Glomerular endothelial cell (primary cell): ENCODE data around the gene B4GALT6. TPM values are rescaled to one million over a fixed set of nuclear protein-coding genes. Genes with fewer than 3 reads are reported as not detected.
"Not testable (repeated sequence)": the region's sequence is repeated elsewhere in the genome, so short reads cannot be mapped to it uniquely, and the experiment has no call there.

Source experiments
- DNase-seq: peaks from one replicate; pipeline ENCODE4 v3.0.0-alpha.2; 2011; ENCODE audit warnings: low read depth, low spot score; ENCODE audit errors: extremely low read depth
- total RNA-seq: library from RNA; depleted of rRNA; stranded (reverse); fragments of >200 nt; gene quantifications from 2 replicates; pipeline ENCODE4 v1.2.3, GENCODE V29; 2015

The B4GALT6 gene, protein sequence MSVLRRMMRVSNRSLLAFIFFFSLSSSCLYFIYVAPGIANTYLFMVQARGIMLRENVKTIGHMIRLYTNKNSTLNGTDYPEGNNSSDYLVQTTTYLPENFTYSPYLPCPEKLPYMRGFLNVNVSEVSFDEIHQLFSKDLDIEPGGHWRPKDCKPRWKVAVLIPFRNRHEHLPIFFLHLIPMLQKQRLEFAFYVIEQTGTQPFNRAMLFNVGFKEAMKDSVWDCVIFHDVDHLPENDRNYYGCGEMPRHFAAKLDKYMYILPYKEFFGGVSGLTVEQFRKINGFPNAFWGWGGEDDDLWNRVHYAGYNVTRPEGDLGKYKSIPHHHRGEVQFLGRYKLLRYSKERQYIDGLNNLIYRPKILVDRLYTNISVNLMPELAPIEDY
- 10.2 and 11.8 TPM in 2 replicates for total RNA-seq

DNA sequence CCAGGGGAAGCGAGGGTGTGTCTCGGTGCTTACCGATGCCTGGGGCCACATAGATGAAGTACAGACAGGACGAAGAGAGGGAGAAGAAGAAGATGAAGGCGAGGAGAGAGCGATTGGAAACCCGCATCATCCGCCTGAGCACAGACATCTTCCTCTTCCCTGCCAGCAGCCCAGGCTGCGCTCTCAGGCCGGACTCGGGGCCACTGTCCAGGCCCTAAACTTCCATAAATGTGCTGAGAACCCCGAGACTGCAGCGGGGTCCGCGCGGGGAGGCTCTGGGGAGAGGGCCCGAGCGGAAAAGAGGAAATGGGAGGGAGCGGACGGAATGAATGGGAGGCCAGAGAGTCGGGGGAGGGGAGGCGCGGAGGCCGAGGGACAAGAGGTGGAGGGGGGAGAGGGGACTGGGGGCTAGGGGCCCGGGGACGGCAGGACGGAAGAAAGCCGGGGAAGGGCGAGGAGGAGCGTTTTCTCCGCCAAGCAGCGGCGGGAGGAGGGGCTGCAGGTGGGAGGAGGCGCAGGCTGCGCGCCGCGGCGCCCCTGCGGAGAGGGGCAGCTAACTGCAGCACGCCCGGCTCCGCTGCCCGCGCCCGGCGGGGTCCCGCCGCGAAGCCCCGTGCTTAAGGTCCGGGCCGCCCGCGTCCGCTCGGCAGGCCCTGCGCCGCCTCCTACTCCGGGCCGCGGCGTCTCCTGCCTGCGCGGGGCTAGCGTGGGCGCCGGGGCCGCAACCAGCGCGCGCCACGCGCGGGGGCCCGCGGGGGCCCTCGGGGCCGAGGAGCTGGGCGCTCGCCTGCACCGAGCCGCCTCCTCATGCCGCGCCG lies at the start of gene B4GALT6:
TSS of gene B4GALT6 (minus strand) at position 303 of the 818 bp plus-strand sequence. CDS start at position 148, 155 bp downstream.
- DNase-seq = no peak

DNA sequence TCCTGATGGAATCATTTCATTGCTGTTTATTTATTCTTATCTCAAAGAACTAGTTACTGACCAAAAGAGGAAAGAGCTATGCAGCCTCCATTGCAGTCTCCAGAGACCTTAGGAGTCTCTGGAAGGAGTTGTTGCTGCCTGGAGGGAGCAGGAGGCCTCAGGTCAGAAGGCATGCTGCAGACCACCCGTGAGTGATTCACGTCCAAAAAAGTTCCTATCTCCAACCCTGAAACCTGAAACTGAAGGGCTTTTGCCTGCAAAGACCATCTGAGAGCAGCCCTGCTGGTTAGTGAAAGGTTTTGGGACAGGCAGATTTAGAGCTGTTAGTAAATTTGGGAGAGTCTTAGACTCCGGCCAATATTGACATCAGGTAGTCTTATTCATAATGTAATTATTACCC lies 47.2 kb upstream of the B4GALT6 start:
- DNase-seq = no peak

DNA sequence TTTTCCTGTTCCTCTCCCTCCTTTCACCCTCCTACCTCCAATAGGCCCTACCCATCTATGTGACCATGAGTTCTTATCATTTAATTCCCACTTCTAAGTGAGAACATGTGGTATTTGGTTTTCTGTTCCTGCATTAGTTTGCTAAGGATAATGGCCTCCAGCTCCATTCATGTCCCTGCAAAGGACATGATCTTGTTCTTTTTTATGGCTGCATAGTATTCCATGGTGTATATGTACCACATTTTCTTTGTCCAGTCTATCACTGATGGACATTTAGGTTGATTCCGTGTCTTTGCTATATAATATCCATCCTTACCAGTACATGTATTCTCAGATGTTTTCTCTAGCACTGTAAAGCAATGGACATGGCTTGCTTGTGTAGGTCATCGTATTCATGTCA lies 44.8 kb upstream of the B4GALT6 start:
- DNase-seq = not testable (repeated sequence)

DNA sequence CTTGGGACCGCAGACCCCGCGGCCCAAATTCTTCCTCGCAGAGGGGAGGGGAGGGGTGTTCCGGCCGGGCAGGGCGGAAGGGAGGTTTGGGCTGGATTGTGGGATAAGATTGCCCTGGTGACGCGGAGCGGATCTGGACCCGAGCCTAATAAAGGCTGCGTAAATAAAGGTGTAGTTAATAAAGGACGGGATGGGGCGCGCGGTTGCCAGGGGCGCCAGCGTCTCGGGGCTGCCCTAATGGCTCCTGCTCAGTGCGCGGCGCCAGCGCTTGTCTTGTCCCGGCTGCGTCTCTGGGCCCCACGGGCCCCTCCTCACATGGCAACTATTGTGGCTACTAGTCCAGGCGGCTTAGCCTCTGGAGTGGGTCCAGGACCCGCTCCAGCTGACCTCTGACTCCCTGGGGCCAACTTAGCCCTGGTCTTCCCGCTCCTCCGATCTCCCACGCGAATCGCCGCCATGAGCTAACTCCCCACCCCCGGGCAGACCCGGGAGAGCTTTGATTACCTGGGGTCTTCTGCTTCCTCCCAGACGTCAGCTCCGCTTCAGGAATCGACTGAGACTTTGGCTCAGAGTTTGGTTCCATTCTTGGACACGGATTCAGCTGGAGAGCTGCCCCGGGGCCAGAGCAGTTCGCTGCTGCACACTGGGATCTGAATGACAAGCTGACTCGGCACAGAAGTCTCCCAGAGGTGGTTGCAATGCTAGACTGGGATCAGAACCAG lies 39.8 kb upstream of the B4GALT6 start:
- DNase-seq = no peak

DNA sequence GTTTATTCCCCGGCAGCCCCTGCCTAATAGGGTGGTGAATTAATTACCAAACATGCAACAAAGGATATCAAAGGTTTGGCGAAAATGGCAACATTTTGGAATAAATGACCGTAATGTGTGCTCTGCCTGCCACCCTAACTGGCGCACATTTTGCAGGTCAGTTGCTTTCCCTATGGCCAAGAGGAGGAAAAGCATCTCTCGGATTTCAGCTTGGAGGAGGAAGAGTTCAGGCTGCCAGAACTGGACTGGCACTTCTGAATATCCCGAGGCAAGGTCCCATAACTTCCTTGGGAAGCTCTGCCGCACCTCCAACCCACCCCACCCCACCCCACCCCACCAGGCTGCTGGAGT lies 39.2 kb upstream of the B4GALT6 start:
- no peak for DNase-seq

DNA sequence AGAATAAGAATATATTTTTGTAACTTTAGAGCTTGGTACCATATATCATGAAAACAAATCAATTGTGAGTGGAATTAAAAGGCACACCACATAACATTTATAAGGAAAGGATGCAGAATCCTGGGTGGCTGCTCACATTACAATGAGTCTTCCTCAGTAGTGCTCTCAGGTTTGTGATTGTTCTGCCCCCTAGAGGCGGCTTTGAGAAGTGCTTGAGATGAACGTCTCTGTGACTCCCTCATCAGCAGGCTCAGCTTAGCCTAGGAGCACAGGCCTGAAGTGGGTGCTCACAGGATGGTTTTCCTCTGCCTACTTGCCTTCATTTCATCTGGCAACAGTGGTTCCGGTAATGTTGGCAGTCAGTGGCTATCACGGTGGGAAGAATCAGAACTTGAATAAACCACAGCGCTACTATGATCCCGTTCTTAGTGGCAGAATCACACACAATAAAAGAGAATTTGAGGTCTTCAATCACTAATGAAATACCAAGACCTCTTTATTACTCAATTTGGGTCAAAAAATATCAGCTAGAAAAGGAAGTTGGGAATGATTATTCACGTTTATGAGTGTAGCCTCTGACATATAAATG lies 38.1 kb upstream of the B4GALT6 start:
- DNase-seq = peak; percentile 64

DNA sequence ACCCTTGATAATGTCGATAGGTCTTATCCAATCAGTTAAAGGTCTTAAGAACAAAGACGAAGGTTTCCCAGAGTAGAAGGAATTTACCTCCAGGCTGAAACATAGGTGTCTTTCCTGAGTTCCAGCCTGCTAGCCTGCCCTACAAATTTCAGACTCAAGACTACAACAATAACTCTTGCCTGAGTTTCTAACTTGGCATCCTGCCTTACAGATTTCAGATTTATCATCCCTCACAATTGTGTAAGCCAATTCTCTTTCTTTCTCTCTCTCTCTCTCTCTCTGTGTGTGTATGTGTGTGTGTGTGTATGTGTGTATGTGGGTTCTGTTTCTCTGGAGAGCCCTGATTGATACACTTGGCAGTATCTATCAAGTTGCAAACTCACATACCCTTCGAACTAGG lies 37.2 kb upstream of the B4GALT6 start:
- DNase-seq = no peak

DNA sequence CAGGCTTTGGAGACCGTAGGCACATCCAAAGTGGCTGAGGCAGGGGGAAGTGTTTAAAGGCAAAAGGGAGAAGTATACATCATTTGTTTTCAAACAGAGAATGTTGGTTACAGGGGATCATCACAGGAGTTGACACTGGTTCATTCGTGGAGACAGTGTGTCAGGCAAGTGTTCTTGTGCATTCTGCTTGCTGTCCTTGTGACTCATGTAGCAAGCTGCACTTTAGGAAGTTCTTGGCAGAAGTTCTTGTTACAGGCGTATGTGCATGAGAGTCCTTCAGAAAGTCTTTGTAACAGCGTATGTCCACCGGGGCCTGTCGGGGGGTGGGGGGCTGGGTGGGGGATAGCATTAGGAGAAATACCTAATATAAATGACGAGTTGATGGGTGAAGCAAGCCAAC lies 36.5 kb upstream of the B4GALT6 start:
- DNase-seq = no peak

DNA sequence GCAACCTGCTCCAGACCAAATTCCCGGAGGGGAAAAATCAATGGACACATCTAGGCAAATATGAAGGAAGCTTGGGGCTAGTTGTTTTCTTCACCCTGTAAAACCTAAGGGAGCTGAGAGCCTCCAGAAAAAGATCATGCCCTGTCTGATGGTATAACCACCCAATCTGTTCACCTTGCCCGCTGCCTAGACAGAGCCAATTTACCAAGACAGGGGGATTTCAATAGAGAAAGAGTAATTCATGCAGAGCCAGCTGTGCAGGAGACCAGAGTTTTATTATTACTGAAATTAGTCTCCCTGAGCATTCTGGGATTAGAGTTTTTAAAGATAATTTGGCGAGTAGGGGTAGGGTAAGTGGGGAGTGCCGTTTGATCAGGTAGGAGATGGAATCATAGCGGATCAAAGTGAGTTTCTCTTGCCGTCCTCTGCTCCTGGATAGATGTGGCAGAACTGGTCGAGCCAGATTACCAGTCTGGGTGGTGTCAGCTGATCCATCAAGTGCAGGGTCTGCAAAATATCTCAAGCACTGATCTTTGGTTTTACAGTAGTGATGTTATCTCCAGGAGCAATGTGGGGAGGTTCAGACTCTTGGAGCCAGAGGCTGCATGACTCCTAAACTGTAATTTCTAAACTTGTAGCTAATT lies 35.1 kb upstream of the B4GALT6 start:
- DNase-seq = no peak

DNA sequence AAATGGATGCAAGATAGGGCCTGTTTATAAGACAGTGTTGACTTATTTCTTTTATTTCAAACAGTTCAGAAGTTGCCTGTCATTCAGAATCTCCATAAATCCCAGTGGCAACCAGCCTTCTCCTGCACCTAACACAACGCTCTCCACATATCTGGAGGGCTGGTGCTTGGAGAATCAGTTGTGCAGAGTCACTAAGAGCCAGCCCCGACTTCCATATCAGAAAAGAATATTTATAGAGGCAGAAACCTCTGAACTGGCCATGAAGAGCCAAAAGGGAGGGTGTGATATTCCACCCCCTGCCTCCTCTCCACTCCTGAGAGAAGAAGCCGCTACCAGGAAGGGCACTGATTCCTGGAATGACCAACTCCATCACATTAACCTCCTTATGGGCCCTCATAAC lies 34.0 kb upstream of the B4GALT6 start:
- no peak for DNase-seq

DNA sequence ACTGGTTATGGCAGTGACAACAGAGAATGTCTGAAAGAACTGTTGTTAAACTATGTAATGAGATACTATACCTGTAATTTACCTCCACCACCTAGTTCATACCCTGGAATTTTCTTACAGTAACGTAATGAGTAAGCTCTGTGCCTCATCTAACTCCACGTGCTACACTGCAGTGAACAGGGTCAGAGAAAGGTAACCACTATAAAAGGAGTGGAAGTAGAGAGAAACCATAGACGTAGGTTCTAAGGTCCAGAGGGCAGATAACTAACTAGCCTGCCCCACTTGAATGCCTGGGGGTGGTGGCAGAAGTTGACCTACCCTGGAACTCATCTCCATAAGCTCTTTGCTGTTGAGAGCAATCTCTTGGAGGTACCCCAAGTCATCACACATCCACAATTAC lies 32.0 kb upstream of the B4GALT6 start:
- no peak for DNase-seq

DNA sequence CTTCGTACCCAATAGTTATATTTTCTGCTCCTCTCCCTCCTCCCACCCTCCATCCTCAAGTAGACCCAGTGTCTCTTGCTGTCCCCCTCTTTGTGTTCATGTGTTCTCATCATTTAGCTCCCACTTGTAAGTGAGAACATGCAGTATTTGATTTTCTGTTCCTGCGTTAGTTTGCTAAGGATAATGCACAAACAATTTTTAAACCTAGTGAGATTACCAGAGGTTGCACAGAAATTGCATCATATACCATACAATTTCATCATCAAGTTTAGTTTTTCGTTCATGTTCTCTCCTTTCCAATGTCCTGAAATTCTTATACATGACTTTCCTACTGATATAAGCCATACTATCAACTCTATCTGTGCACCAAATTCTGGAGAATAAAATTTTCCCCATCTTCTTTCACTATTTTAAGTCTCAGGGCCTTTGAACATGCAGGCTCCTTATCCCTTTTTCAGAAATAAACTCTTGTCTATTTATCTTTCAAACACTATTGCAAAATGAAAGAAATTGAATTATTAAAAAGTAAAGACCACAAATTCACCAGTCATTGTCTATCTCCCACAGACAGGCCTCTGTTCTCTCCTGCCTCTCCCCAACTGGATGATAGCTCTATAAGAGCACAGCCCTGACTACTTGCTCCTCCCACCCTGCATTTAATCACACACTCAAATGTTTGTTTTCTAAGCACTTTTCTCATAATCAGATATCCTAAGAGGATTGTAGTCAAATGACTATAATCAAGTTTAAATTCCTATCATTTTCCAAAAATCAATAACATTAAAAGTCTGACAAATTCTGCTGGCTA lies 27.2 kb upstream of the B4GALT6 start:
- DNase-seq = no peak

DNA sequence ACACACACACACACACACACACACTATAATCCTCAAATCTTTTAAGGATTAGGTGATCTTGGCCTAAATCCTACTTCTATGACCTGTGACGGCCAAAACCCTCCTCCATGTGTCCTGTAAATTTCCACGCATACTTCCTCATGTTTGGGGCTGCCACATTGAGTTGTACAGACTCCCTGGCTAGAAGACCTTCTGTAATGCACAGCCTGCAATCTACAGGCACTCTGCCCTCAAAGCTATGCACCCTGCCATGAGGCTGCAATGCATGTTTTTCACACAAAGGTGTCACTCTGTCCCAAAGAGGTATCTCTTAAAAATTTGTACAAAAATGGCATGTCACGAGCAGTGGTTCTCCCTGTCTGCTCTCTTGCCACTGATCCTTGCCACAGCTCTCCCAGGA lies 26.4 kb upstream of the B4GALT6 start:
- no peak for DNase-seq

DNA sequence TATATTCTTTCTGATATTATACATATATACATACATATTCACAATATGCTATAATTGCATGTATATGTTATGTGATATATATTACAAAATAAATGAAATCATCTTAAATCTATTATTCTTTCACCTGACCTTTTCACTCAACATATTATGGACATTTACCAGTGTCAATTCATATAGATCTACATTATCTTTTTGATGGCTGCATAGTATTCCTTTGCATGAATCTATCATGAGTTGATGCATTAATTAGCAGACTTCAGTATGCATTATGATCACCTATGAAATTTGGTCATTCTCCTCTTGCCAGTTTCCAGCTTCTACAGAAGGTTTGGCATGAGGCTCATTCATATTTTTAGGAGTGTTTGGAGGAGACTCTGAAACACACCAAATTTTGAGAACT lies 23.4 kb upstream of the B4GALT6 start:
- no peak for DNase-seq

DNA sequence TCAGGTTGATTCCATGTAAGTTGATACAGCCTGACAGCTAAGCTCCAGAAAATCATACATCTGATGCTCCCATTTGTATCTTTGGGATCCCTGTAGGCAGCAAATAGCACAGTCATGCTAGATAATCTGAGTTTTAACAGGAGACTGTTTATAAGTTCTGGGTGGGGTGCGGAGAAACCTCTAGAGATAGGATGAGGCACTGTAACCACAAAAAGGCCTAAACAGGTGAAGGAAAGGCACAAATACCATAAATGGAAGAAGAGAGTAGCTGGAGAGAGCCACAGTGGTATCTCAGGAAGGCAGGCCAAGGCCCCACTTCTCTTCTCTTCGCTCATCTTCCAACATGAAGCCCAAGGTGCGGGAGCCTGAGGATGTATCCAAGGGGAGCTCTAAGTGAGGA lies 18.1 kb upstream of the B4GALT6 start:
- no peak for DNase-seq

DNA sequence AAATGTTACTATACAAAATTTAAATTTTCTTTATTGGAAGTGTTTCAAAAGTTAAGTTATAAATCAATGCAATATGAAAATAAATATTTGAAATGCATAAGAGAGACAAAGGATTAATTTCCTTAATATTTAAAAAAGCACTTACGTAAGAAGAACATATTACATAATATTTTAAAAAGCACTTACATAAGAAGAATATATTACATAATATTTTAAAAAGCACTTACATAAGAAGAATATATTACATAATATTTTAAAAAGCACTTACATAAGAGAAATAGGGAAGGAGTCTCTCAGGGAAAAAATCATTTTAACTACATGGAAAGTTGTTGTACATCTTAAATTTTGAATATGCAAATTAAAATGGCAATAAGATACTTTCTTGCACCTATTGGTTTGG lies 17.4 kb upstream of the B4GALT6 start:
- no peak for DNase-seq

DNA sequence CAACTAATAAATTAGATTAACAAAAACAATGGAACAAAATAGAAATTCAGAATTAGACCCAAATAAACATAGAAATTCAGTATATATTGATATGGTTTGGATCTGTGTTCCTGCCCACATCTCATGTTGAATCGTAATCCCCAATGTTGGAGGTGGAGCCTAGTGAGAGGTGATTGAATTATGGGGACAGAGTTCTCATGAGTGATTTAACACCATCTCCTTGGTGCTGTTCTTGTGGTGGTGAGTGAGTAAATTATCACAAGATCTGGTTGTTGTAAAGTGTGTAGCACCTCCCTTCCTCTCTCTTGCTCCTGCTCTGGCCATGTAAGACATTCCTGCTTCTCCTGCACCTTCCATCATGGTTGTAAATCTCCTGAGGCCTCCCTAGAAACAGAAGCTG lies 16.6 kb upstream of the B4GALT6 start:
- no peak for DNase-seq

DNA sequence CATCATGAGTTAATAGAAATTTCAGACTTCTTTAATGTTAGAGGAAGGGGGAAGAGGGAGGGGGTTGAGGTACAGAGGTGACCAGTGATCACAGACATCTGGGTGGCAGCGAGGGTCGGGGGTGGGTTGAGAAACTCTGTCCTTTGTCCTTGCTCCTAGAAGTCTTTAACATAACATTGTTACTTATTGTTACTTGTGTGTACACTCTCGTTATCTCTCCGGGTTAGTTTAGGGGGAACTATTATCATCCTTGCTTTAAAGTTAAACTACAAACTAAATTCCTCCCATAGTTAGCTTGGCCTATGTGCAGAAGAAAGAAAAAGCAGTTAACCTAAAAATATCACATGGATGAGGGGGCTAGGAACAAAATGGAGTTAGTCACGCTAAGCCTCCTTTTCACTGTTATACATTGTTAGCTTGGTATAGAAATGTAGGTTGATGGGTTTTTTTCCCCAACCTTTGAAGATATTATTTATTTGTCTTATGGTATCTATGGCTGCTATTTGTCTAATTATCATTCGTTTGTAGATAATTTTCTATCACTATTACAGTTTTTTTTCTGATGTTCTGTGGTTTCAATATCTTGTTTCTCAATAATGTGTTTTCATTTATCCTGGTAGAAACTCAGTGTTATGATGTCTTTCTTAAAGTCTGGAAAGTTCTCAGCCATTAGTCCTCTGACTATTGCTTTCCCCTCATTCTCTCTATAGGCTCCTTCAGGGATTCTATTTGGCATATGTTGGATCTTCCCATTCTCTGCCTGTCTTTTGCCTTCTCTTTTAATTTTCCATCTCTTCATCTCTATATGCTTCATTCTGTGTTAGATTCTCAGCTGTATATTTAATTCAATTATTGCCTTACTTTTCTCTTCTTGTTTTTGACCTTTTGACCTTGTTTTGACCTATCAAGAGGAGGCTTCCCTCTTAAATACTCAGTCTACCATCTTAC lies 13.2 kb upstream of the B4GALT6 start:
- no peak for DNase-seq

DNA sequence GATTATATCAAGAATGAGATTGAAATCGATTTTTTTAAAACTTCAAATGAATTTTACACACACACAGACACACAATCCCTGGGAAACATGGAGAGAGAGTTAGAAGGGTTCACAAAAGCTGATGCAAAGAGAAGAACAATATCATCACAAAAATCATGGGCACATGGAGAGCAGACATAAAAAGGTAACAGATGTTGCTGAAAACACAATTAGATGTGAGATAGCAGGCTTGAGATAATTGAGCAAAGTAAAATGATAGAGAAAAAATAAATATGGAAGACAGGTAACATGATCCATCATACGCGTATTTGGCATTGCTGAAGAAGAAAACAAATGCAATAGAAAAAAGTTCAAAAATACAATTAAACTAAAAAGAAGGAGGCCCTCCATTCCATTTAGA lies 11.6 kb upstream of the B4GALT6 start:
- DNase-seq = no peak
